GM19452 (cell line): ENCODE results near the gene SMOC2.
"Not testable (repeated sequence)": the region's sequence is repeated elsewhere in the genome, so short reads cannot be mapped to it uniquely, and the experiment has no call there.

Experiments
- ATAC-seq: cut with Tn5 transposase; IDR thresholded peaks from one replicate; pipeline ENCODE4 v1.9.1; 2021; ENCODE audit not compliant: unreplicated experiment

SMOC2 gene

GRCh38 chr6:168537540-168537884 is 96.5 kb downstream of the SMOC2 start:
- no peak for ATAC-seq

- ATAC-seq = not testable (repeated sequence)
These were observed 97.4 kb downstream of the SMOC2 start for GRCh38 chr6:168538188-168538891.

- ATAC-seq = no peak
These were observed 98.2 kb downstream of the SMOC2 start for GRCh38 chr6:168538892-168539811.

GRCh38 chr6:168540713-168541291 is 99.8 kb downstream of the SMOC2 start:
- no peak for ATAC-seq

GRCh38 chr6:168541307-168541706 is 100.3 kb downstream of the SMOC2 start:
- ATAC-seq = no peak

GRCh38 chr6:168542301-168542700 is 101.3 kb downstream of the SMOC2 start:
- no peak for ATAC-seq

- no peak for ATAC-seq
These were observed 104.4 kb downstream of the SMOC2 start for GRCh38 chr6:168545428-168545827.

GRCh38 chr6:168546151-168546550 is 105.2 kb downstream of the SMOC2 start:
- ATAC-seq = no peak

GRCh38 chr6:168546730-168547129 is 105.7 kb downstream of the SMOC2 start:
- no peak for ATAC-seq

GRCh38 chr6:168550326-168550725 is 109.3 kb downstream of the SMOC2 start:
- no peak for ATAC-seq

GRCh38 chr6:168554472-168554871 is 113.5 kb downstream of the SMOC2 start:
- ATAC-seq = no peak

- ATAC-seq = no peak
These were observed 114.1 kb downstream of the SMOC2 start for GRCh38 chr6:168554898-168555617.

GRCh38 chr6:168555618-168556273 is 114.8 kb downstream of the SMOC2 start:
- no peak for ATAC-seq

GRCh38 chr6:168557512-168557911 is 116.5 kb downstream of the SMOC2 start:
- ATAC-seq = no peak

- no peak for ATAC-seq
These were observed 117.7 kb downstream of the SMOC2 start for GRCh38 chr6:168558686-168559085.

GRCh38 chr6:168559574-168560098 is 118.7 kb downstream of the SMOC2 start:
- no peak for ATAC-seq

GRCh38 chr6:168560126-168560525 is 119.1 kb downstream of the SMOC2 start:
- ATAC-seq = no peak

GRCh38 chr6:168562576-168563151 is 121.7 kb downstream of the SMOC2 start:
- no peak for ATAC-seq

GRCh38 chr6:168563656-168564055 is 122.7 kb downstream of the SMOC2 start:
- no peak for ATAC-seq

- ATAC-seq = no peak
These were observed 124.1 kb downstream of the SMOC2 start for GRCh38 chr6:168565112-168565511.
